GM23338 (cell line): Measurements from ENCODE around the gene LCE1A. TPM values are rescaled to one million over a fixed set of nuclear protein-coding genes. Genes with fewer than 3 reads are reported as not detected.

ENCODE experiments used
- ATAC-seq: fragments of 200-7000 bp; cut with Tn5 transposase; 3 replicates; pipeline ENCODE4 v1.9.1; 2020
- DNase-seq: peaks from one replicate; pipeline ENCODE4 v3.0.0-alpha.2; 2015; ENCODE audit warnings: low spot score
- H2AFZ ChIP-seq: fragments of 200-600 bp; sonication (generic); 2 replicates; pipeline ENCODE4 v1.8.0; 2016; ENCODE audit warnings: antibody characterized with exemption, mild to moderate bottlenecking, moderate library complexity
- H3F3A ChIP-seq: fragments of 200-600 bp; sonication (generic); replicated peaks from 2 replicates; pipeline ENCODE4 v1.8.0; 2017; ENCODE audit warnings: antibody characterized with exemption, mixed run types, low read depth
- H3K27ac ChIP-seq: fragments of 200-600 bp; sonication (generic); 2 replicates; pipeline ENCODE4 v1.6.1; 2016; ENCODE audit warnings: low read depth
- H3K27me3 ChIP-seq: fragments of 200-600 bp; sonication (generic); 2 replicates; pipeline ENCODE4 v1.8.0; 2016; ENCODE audit warnings: mild to moderate bottlenecking, mixed run types, moderate library complexity; ENCODE audit not compliant: insufficient read depth
- H3K36me3 ChIP-seq: fragments of 200-600 bp; sonication (generic); 2 replicates; pipeline ENCODE4 v1.8.0; 2016; ENCODE audit warnings: mild to moderate bottlenecking; ENCODE audit not compliant: insufficient read depth
- H3K4me1 ChIP-seq: fragments of 200-600 bp; sonication (generic); 2 replicates; pipeline ENCODE4 v1.8.0; 2016; ENCODE audit warnings: mild to moderate bottlenecking, moderate library complexity; ENCODE audit not compliant: insufficient read depth
- H3K4me2 ChIP-seq: fragments of 200-600 bp; sonication (generic); 2 replicates; pipeline ENCODE4 v1.7.1; 2017; ENCODE audit warnings: mixed run types
- H3K4me3 ChIP-seq: fragments of 200-600 bp; sonication (generic); 2 replicates; pipeline ENCODE4 v1.6.1; 2016; ENCODE audit warnings: mixed run types
- H3K79me2 ChIP-seq: fragments of 200-600 bp; sonication (generic); replicated peaks from 2 replicates; pipeline ENCODE4 v1.8.0; 2017; ENCODE audit warnings: mild to moderate bottlenecking; ENCODE audit not compliant: insufficient read depth
- H3K9me2 ChIP-seq: fragments of 200-600 bp; sonication (generic); 2 replicates; pipeline ENCODE4 v1.8.0; 2017; ENCODE audit not compliant: insufficient read depth
- H4K20me1 ChIP-seq: fragments of 200-600 bp; sonication (generic); replicated peaks from 2 replicates; pipeline ENCODE4 v1.8.0; 2017; ENCODE audit warnings: mild to moderate bottlenecking; ENCODE audit not compliant: insufficient read depth
- H3K27ac Mint-ChIP-seq: 2 replicates; pipeline ENCODE4 v1.8.0; 2020; ENCODE audit warnings: inconsistent platforms, mild to moderate bottlenecking, moderate library complexity, mixed read lengths
- H3K27me3 Mint-ChIP-seq: 3 replicates; pipeline ENCODE4 v1.8.0; 2022; ENCODE audit warnings: low read depth, mild to moderate bottlenecking, moderate library complexity, mixed read lengths, inconsistent platforms; ENCODE audit not compliant: insufficient read depth, poor library complexity
- H3K36me3 Mint-ChIP-seq: 3 replicates; pipeline ENCODE4 v1.8.0; 2021; ENCODE audit warnings: low read depth, mild to moderate bottlenecking, inconsistent platforms, moderate library complexity, mixed read lengths
- H3K4me1 Mint-ChIP-seq: 3 replicates; pipeline ENCODE4 v1.8.0; 2020; ENCODE audit warnings: mild to moderate bottlenecking, inconsistent platforms, mixed read lengths
- H3K4me3 Mint-ChIP-seq: 3 replicates; pipeline ENCODE4 v1.8.0; 2021; ENCODE audit warnings: moderate library complexity, mild to moderate bottlenecking, inconsistent platforms, mixed read lengths
- H3K9me3 Mint-ChIP-seq: 3 replicates; pipeline ENCODE4 v1.8.0; 2020; ENCODE audit warnings: moderate library complexity, mild to moderate bottlenecking, inconsistent platforms, mixed read lengths
- CREB1 ChIP-seq: fragments of 250-450 bp; sonication (Bioruptor Pico); IDR thresholded peaks from 2 replicates; pipeline ENCODE4 v1.5.0; 2020; ENCODE audit warnings: low read depth, mild to moderate bottlenecking, moderate library complexity
- ETS1 ChIP-seq: IDR thresholded peaks from 2 replicates; pipeline ENCODE4 v1.6.1; 2016; ENCODE audit warnings: antibody characterized with exemption
- EZH2 ChIP-seq: fragments of 200-600 bp; sonication (generic); IDR thresholded peaks from one replicate; pipeline ENCODE4 v1.8.0; 2017; ENCODE audit warnings: antibody characterized with exemption, mild to moderate bottlenecking, low read depth; ENCODE audit not compliant: unreplicated experiment
- EZH2phosphoT487 ChIP-seq: fragments of 200-600 bp; sonication (generic); IDR thresholded peaks from one replicate; pipeline ENCODE4 v1.8.1; 2018; ENCODE audit warnings: antibody characterized with exemption; ENCODE audit not compliant: unreplicated experiment
- JUNB ChIP-seq: IDR thresholded peaks from one replicate; pipeline ENCODE4 v1.6.1; 2016; ENCODE audit warnings: antibody characterized with exemption; ENCODE audit not compliant: unreplicated experiment
- NANOG ChIP-seq: IDR thresholded peaks from 2 replicates; pipeline ENCODE4 v1.6.1; 2016; ENCODE audit warnings: antibody characterized with exemption, borderline replicate concordance
- REST ChIP-seq: IDR thresholded peaks from one replicate; pipeline ENCODE4 v1.6.1; 2018; ENCODE audit warnings: antibody characterized with exemption; ENCODE audit not compliant: unreplicated experiment
- polyA plus RNA-seq: library from polyadenylated mRNA; unstranded; fragments of >200 nt; fragmentation: Nextera tagmentation; extraction: Ambion mirVana; gene quantifications from 2 replicates; pipeline ENCODE4 v1.2.1, GENCODE V29; 2016
- total RNA-seq: library from RNA; depleted of rRNA; stranded (reverse); fragments of >200 nt; shearing (Covaris generic); gene quantifications from 2 replicates; pipeline ENCODE4 v1.2.3, GENCODE V29; 2014

The LCE1A gene
- total and polyA plus RNA-seq, 2 experiments from 2014 or later = not detected

- Histone ChIP-seq H2AFZ (peak within 1 kb of the TSS; percentile 93), H3K27ac (no peak within 1 kb of the TSS), H3F3A (no peaks in the 10 kb centered on the region), H3K4me2 (no peak within 1 kb of the TSS), H3K4me1 (peaks cover 3% of the 10 kb centered on the region; the same call in 1 of the 2 replicates), H3K36me3 (no peaks in the 10 kb centered on the region), H3K4me3 (no peak within 1 kb of the TSS), H3K27me3 (no peaks in the 10 kb centered on the region), H4K20me1 (no peaks in the 10 kb centered on the region), H3K9me2 (no peaks in the 10 kb centered on the region; the same call in 1 of the 2 replicates), H3K79me2 (no peaks in the 10 kb centered on the region)
- DNase-seq (peak; percentile 48), ATAC-seq (peak; percentile 92)
- Mint-ChIP-seq H3K27ac (no peak within 1 kb of the TSS; the same call in 1 of the 2 replicates), H3K36me3 (no peaks in the 10 kb centered on the region), H3K9me3 (no peaks in the 10 kb centered on the region), H3K4me3 (no peak within 1 kb of the TSS), H3K4me1 (peaks cover 8% of the 10 kb centered on the region), H3K27me3 (no peaks in the 10 kb centered on the region)
- TF ChIP-seq EZH2 (no peak), ETS1 (no peak), EZH2phosphoT487 (no peak), NANOG (no peak), REST (no peak), JUNB (no peak)
Observed at GRCh38 chr1:152786077-152786476, 41.2 kb upstream of the LCE1A start, which contains the start of gene LCE1E. TSS of gene LCE1E (plus strand) at chr1:152786257. CDS start at chr1:152787300, 1,043 bp downstream.

GRCh38 chr1:152795686-152796085 lies 31.6 kb upstream of the LCE1A start:
- Mint-ChIP-seq H3K36me3 (no peaks in the 10 kb centered on the region), H3K4me1 (peaks cover 2% of the 10 kb centered on the region; the same call in 1 of the 3 replicates), H3K9me3 (no peaks in the 10 kb centered on the region), H3K4me3 (no peak overlapping the region), H3K27me3 (peaks cover 3% of the 10 kb centered on the region), H3K27ac (no peak overlapping the region)
- no peak for ATAC-seq
- Histone ChIP-seq H3K4me2 (no peak overlapping the region), H3F3A (no peaks in the 10 kb centered on the region), H3K27ac (no peak overlapping the region), H3K36me3 (no peaks in the 10 kb centered on the region), H3K27me3 (no peaks in the 10 kb centered on the region), H3K4me1 (no peaks in the 10 kb centered on the region), H4K20me1 (no peaks in the 10 kb centered on the region), H3K4me3 (no peak overlapping the region), H3K79me2 (no peaks in the 10 kb centered on the region), H3K9me2 (no peaks in the 10 kb centered on the region; the same call in 1 of the 2 replicates), H2AFZ (no peak overlapping the region)
- no peak for DNase-seq
- TF ChIP-seq EZH2phosphoT487 = no peak
- TF ChIP-seq REST = no peak
- TF ChIP-seq CREB1 = no peak
